Measurements from ENCODE around the gene SCAANT1. TPM values are rescaled to one million over a fixed set of nuclear protein-coding genes. Genes with fewer than 3 reads are reported as not detected.

SCAANT1 gene
- not detected in 2 replicates for total RNA-seq (2014; rRNA removed; shearing (Covaris generic); ENCODE audit: low replicate concordance)

- Histone ChIP-seq H3K4me3 (peak within 1 kb of the TSS; percentile 63), H3K9me3 (no peaks in the 10 kb centered on the region), H3K27me3 (no peaks in the 10 kb centered on the region), H3K36me3 (peaks cover 13% of the 10 kb centered on the region)
- peak; percentile 85 for DNase-seq
Measured at GRCh38 chr3:63911873-63912767, at the start of gene SCAANT1. Gene SCAANT1, minus strand, starts transcription at chr3:63912383.

- H3K9me3 ChIP-seq: no peaks in the 10 kb centered on the region
- no peaks in the 10 kb centered on the region for H3K27me3 ChIP-seq
- no peak overlapping the region for H3K4me3 ChIP-seq
- DNase-seq: no peak
- peaks cover 4% of the 10 kb centered on the region; the same call in 1 of the 2 replicates for H3K36me3 ChIP-seq
Measured at GRCh38 chr3:63961891-63962290, 49.7 kb upstream of the SCAANT1 start.

GRCh38 chr3:63960048-63960711, 48.0 kb upstream of the SCAANT1 start:
- H3K9me3 ChIP-seq: no peaks in the 10 kb centered on the region
- DNase-seq: peak; percentile 59
- H3K36me3 ChIP-seq: peaks cover 4% of the 10 kb centered on the region; the same call in 1 of the 2 replicates
- H3K4me3 ChIP-seq: peak overlapping the region; percentile 55
- no peaks in the 10 kb centered on the region for H3K27me3 ChIP-seq

- Histone ChIP-seq H3K27me3 (no peaks in the 10 kb centered on the region), H3K9me3 (no peaks in the 10 kb centered on the region)
- no peak for DNase-seq
Measured at GRCh38 chr3:63959146-63959545, 47.0 kb upstream of the SCAANT1 start.

GRCh38 chr3:63955830-63956545, 43.8 kb upstream of the SCAANT1 start:
- Histone ChIP-seq H3K4me3 (no peak overlapping the region), H3K27me3 (no peaks in the 10 kb centered on the region), H3K36me3 (no peaks in the 10 kb centered on the region), H3K9me3 (no peaks in the 10 kb centered on the region)
- no peak for DNase-seq

More at GRCh38 chr3:63959146-63959545, 47.0 kb upstream of the SCAANT1 start:
- no peak overlapping the region for H3K4me3 ChIP-seq
- no peaks in the 10 kb centered on the region; the same call in 1 of the 2 replicates for H3K36me3 ChIP-seq

GRCh38 chr3:63955036-63955650, 43.0 kb upstream of the SCAANT1 start:
- Histone ChIP-seq H3K4me3 (no peak overlapping the region), H3K27me3 (no peaks in the 10 kb centered on the region), H3K9me3 (no peaks in the 10 kb centered on the region), H3K36me3 (no peaks in the 10 kb centered on the region)
- DNase-seq: no peak

GRCh38 chr3:63954182-63954581, 42.0 kb upstream of the SCAANT1 start:
- Histone ChIP-seq H3K4me3 (no peak overlapping the region), H3K9me3 (no peaks in the 10 kb centered on the region), H3K36me3 (no peaks in the 10 kb centered on the region), H3K27me3 (no peaks in the 10 kb centered on the region)
- no peak for DNase-seq

- Histone ChIP-seq H3K4me3 (no peak overlapping the region), H3K27me3 (no peaks in the 10 kb centered on the region), H3K36me3 (no peaks in the 10 kb centered on the region), H3K9me3 (no peaks in the 10 kb centered on the region)
- DNase-seq: no peak
Measured at GRCh38 chr3:63952248-63952594, 40.0 kb upstream of the SCAANT1 start.

- no peak for DNase-seq
Measured at GRCh38 chr3:63951492-63952247, 39.5 kb upstream of the SCAANT1 start.

GRCh38 chr3:63950698-63951097, 38.5 kb upstream of the SCAANT1 start:
- H3K36me3 ChIP-seq: no peaks in the 10 kb centered on the region
- no peaks in the 10 kb centered on the region for H3K9me3 ChIP-seq
- H3K4me3 ChIP-seq: no peak overlapping the region
- H3K27me3 ChIP-seq: no peaks in the 10 kb centered on the region
- DNase-seq: no peak

More at GRCh38 chr3:63951492-63952247, 39.5 kb upstream of the SCAANT1 start:
- Histone ChIP-seq H3K9me3 (no peaks in the 10 kb centered on the region), H3K27me3 (no peaks in the 10 kb centered on the region), H3K36me3 (no peaks in the 10 kb centered on the region), H3K4me3 (no peak overlapping the region)

GRCh38 chr3:63949005-63949404, 36.8 kb upstream of the SCAANT1 start:
- H3K4me3 ChIP-seq: no peak overlapping the region
- no peaks in the 10 kb centered on the region for H3K27me3 ChIP-seq
- no peaks in the 10 kb centered on the region for H3K36me3 ChIP-seq
- H3K9me3 ChIP-seq: no peaks in the 10 kb centered on the region
- DNase-seq: no peak

GRCh38 chr3:63947594-63947993, 35.4 kb upstream of the SCAANT1 start:
- Histone ChIP-seq H3K4me3 (no peak overlapping the region), H3K9me3 (no peaks in the 10 kb centered on the region), H3K27me3 (no peaks in the 10 kb centered on the region), H3K36me3 (no peaks in the 10 kb centered on the region)
- DNase-seq: no peak

- H3K4me3 ChIP-seq: no peak overlapping the region
- H3K36me3 ChIP-seq: no peaks in the 10 kb centered on the region
- H3K27me3 ChIP-seq: no peaks in the 10 kb centered on the region
- no peaks in the 10 kb centered on the region for H3K9me3 ChIP-seq
- DNase-seq: no peak
Measured at GRCh38 chr3:63946753-63947152, 34.6 kb upstream of the SCAANT1 start.

- no peak for DNase-seq
- Histone ChIP-seq H3K27me3 (no peaks in the 10 kb centered on the region), H3K9me3 (no peaks in the 10 kb centered on the region), H3K4me3 (no peak overlapping the region), H3K36me3 (no peaks in the 10 kb centered on the region)
Measured at GRCh38 chr3:63945558-63946096, 33.4 kb upstream of the SCAANT1 start.

GRCh38 chr3:63943678-63944077, 31.5 kb upstream of the SCAANT1 start:
- no peak for DNase-seq
- Histone ChIP-seq H3K9me3 (no peaks in the 10 kb centered on the region), H3K36me3 (no peaks in the 10 kb centered on the region), H3K27me3 (no peaks in the 10 kb centered on the region), H3K4me3 (no peak overlapping the region)

- no peak overlapping the region for H3K4me3 ChIP-seq
- H3K27me3 ChIP-seq: no peaks in the 10 kb centered on the region
- no peaks in the 10 kb centered on the region for H3K36me3 ChIP-seq
- H3K9me3 ChIP-seq: no peaks in the 10 kb centered on the region
- no peak for DNase-seq
Measured at GRCh38 chr3:63942528-63942927, 30.3 kb upstream of the SCAANT1 start.
